Ovary (tissue), 3 donors: ENCODE results near the gene GALNT6.

ENCODE experiments used
- EP300 ChIP-seq: sonication (generic); formaldehyde crosslinking; IDR thresholded peaks from one replicate; pipeline ENCODE4 v1.6.1; 2017; ENCODE audit warnings: antibody characterized with exemption
- POLR2A ChIP-seq: fragments of 450-650 bp; IDR thresholded peaks from one replicate; pipeline ENCODE4 v1.6.1; 2017; ENCODE audit warnings: antibody characterized with exemption, mild to moderate bottlenecking, moderate library complexity
- TF ChIP-seq, protein P1 (sequence below), 3 donors: fragments of 450-650 bp in 2 of 3; fragments of 200-600 bp in 1 of 3; IDR thresholded peaks; one replicate each; pipeline versions ENCODE4 v1.5.1 to v1.8.0; 2016 to 2022; ENCODE audit warnings: antibody characterized with exemption in 3 of 3, mild to moderate bottlenecking in 1 of 3
- donor health status: DM: no; HTN: no; CAD: no.

DNA sequence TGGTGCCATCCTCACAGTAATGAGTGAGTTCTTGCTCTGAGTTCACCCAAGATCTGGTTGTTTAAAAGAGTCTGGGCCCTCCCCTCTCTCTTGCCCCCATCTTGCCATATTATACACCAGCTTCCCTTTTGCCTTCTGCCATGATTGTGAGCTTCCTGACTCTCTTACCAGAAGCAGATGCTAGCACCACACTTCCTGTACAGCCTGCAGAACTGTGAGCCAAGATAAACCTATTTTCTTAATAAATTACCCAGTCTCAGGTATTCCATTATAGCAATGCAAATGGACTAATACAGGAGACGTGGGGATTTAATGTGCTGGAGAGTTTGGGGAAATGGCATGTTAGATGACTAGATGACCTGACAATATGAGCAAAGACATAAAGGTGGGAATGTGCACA, 46.2 kb upstream of the GALNT6 start:
- TF ChIP-seq, protein P1, sequence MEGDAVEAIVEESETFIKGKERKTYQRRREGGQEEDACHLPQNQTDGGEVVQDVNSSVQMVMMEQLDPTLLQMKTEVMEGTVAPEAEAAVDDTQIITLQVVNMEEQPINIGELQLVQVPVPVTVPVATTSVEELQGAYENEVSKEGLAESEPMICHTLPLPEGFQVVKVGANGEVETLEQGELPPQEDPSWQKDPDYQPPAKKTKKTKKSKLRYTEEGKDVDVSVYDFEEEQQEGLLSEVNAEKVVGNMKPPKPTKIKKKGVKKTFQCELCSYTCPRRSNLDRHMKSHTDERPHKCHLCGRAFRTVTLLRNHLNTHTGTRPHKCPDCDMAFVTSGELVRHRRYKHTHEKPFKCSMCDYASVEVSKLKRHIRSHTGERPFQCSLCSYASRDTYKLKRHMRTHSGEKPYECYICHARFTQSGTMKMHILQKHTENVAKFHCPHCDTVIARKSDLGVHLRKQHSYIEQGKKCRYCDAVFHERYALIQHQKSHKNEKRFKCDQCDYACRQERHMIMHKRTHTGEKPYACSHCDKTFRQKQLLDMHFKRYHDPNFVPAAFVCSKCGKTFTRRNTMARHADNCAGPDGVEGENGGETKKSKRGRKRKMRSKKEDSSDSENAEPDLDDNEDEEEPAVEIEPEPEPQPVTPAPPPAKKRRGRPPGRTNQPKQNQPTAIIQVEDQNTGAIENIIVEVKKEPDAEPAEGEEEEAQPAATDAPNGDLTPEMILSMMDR (IDR thresholded peaks at IDR 0.05): no peak
- TF ChIP-seq POLR2A: no peak
- no peak for TF ChIP-seq EP300
